Astrocyte (in vitro differentiated cells and primary cell): ENCODE data around the gene KCNAB1. TPM values are rescaled to one million over a fixed set of nuclear protein-coding genes. Genes with fewer than 3 reads are reported as not detected.

ENCODE experiments used
- DNase-seq: peaks from one replicate; pipeline ENCODE4 v3.0.0-alpha.2; 2010; ENCODE audit warnings: low read depth
- FAIRE-seq: peaks from 2 replicates; lab custom pipeline; 2011; peaks lifted over from hg19 to GRCh38; lab: Jason Lieb, UNC
- H2AFZ ChIP-seq: 2 replicates; pipeline ENCODE4 v1.6.0; 2012; ENCODE audit warnings: low read depth, low read length, inconsistent platforms
- H3K27ac ChIP-seq: 2 replicates; pipeline ENCODE4 v1.5.1; 2011; ENCODE audit warnings: low read depth, low read length, inconsistent platforms
- H3K27me3 ChIP-seq: 2 replicates; pipeline ENCODE4 v1.6.0; 2011; ENCODE audit warnings: low read length, inconsistent platforms; ENCODE audit not compliant: insufficient read depth
- H3K36me3 ChIP-seq: 2 replicates; pipeline ENCODE4 v1.5.1; 2011; ENCODE audit warnings: low read length, inconsistent platforms; ENCODE audit not compliant: insufficient read depth
- H3K4me1 ChIP-seq: 2 replicates; pipeline ENCODE4 v1.5.1; 2011; ENCODE audit warnings: low read length, inconsistent platforms; ENCODE audit not compliant: insufficient read depth
- H3K4me2 ChIP-seq: 2 replicates; pipeline ENCODE4 v1.6.0; 2012; ENCODE audit warnings: low read length, inconsistent platforms
- H3K4me3 ChIP-seq: 2 replicates; pipeline ENCODE4 v1.5.1; 2011; ENCODE audit warnings: low read depth, mild to moderate bottlenecking, low read length, inconsistent platforms; ENCODE audit not compliant: insufficient read depth
- H3K79me2 ChIP-seq: 2 replicates; pipeline ENCODE4 v1.6.0; 2012; ENCODE audit warnings: mild to moderate bottlenecking, low read length, inconsistent platforms; ENCODE audit not compliant: insufficient read depth
- H3K9ac ChIP-seq: 2 replicates; pipeline ENCODE4 v1.6.0; 2012; ENCODE audit warnings: mild to moderate bottlenecking, low read length, inconsistent platforms
- H3K9me3 ChIP-seq: 2 replicates; pipeline ENCODE4 v1.5.1; 2012; ENCODE audit warnings: low read depth, mild to moderate bottlenecking, low read length, inconsistent platforms; ENCODE audit not compliant: insufficient read depth
- H4K20me1 ChIP-seq: 2 replicates; pipeline ENCODE4 v1.6.0; 2012; ENCODE audit warnings: low read length, inconsistent platforms; ENCODE audit not compliant: insufficient read depth
- H3K27ac Mint-ChIP-seq: one replicate; pipeline ENCODE4 v1.8.0; 2021; ENCODE audit warnings: mild to moderate bottlenecking, mixed read lengths; ENCODE audit not compliant: unreplicated experiment
- H3K27me3 Mint-ChIP-seq: one replicate; pipeline ENCODE4 v1.8.0; 2021; ENCODE audit warnings: low read depth, mixed read lengths; ENCODE audit not compliant: unreplicated experiment
- H3K36me3 Mint-ChIP-seq: one replicate; pipeline ENCODE4 v1.8.0; 2021; ENCODE audit warnings: low read depth, mixed read lengths; ENCODE audit not compliant: unreplicated experiment
- H3K4me1 Mint-ChIP-seq: one replicate; pipeline ENCODE4 v1.8.0; 2021; ENCODE audit warnings: low read depth, mixed read lengths; ENCODE audit not compliant: unreplicated experiment
- H3K4me3 Mint-ChIP-seq: one replicate; pipeline ENCODE4 v1.8.0; 2021; ENCODE audit warnings: mild to moderate bottlenecking, moderate library complexity, mixed read lengths; ENCODE audit not compliant: unreplicated experiment
- H3K9me3 Mint-ChIP-seq: one replicate; pipeline ENCODE4 v1.8.0; 2021; ENCODE audit warnings: mild to moderate bottlenecking, mixed read lengths; ENCODE audit not compliant: unreplicated experiment
- EZH2 ChIP-seq: IDR thresholded peaks from 2 replicates; pipeline ENCODE4 v1.6.1; 2012; ENCODE audit warnings: mild to moderate bottlenecking, low read length, inconsistent platforms; ENCODE audit not compliant: insufficient read depth
- total RNA-seq: library from RNA; stranded (reverse); gene quantifications from 2 replicates; pipeline ENCODE4 v1.2.1, GENCODE V29; 2021
- TF ChIP-seq, protein P1 (sequence below): IDR thresholded peaks from 2 replicates; pipeline ENCODE4 v1.5.1; 2011; ENCODE audit warnings: low read depth, mild to moderate bottlenecking, inconsistent platforms, low read length, moderate library complexity; ENCODE audit not compliant: insufficient read depth

The KCNAB1 gene
- total RNA-seq, 1 donor from 2014 or later = 0.30 TPM

GRCh38 chr3:156377718-156378117, 257.3 kb downstream of the KCNAB1 start:
- no peak overlapping the region for H3K4me3 Mint-ChIP-seq
- DNase-seq (no peak), FAIRE-seq (no peak)
- Histone ChIP-seq H3K4me1 (no peaks in the 10 kb centered on the region), H3K9ac (no peak overlapping the region), H3K79me2 (no peaks in the 10 kb centered on the region), H3K36me3 (no peaks in the 10 kb centered on the region), H3K27me3 (peaks cover 5% of the 10 kb centered on the region), H4K20me1 (no peaks in the 10 kb centered on the region), H3K27ac (no peak overlapping the region), H3K4me3 (no peak overlapping the region), H2AFZ (no peak overlapping the region), H3K9me3 (no peaks in the 10 kb centered on the region), H3K4me2 (no peak overlapping the region)
- peaks cover 31% of the 10 kb centered on the region for H3K27me3 Mint-ChIP-seq
- H3K9me3 Mint-ChIP-seq = peaks cover 2% of the 10 kb centered on the region
- no peaks in the 10 kb centered on the region for H3K4me1 Mint-ChIP-seq
- H3K27ac Mint-ChIP-seq = no peak overlapping the region
- no peak for TF ChIP-seq EZH2
- TF ChIP-seq, protein P1, sequence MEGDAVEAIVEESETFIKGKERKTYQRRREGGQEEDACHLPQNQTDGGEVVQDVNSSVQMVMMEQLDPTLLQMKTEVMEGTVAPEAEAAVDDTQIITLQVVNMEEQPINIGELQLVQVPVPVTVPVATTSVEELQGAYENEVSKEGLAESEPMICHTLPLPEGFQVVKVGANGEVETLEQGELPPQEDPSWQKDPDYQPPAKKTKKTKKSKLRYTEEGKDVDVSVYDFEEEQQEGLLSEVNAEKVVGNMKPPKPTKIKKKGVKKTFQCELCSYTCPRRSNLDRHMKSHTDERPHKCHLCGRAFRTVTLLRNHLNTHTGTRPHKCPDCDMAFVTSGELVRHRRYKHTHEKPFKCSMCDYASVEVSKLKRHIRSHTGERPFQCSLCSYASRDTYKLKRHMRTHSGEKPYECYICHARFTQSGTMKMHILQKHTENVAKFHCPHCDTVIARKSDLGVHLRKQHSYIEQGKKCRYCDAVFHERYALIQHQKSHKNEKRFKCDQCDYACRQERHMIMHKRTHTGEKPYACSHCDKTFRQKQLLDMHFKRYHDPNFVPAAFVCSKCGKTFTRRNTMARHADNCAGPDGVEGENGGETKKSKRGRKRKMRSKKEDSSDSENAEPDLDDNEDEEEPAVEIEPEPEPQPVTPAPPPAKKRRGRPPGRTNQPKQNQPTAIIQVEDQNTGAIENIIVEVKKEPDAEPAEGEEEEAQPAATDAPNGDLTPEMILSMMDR = no peak
- H3K36me3 Mint-ChIP-seq = no peaks in the 10 kb centered on the region

DNA sequence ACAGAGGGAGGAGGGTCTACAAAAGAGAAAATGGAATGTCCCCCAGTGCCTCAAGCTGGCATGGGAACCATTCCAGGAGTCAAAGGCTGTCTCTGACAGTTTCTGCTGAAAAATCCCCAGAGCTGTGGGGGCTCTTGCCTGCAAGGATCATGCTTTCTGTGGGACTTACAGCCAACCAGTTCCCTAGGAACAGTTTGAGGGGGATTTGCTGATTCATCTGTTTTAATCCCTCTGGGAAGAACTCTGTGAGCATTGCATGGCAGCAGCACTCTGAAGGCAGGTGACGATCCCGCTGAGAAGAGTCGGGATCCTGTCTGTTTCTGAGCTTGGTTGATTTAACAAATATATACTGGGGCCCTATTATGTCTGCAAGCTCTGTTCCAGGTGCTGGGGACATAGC, 258.5 kb downstream of the KCNAB1 start:
- Histone ChIP-seq H3K4me1 (no peaks in the 10 kb centered on the region), H3K27me3 (peaks cover 5% of the 10 kb centered on the region), H3K4me2 (no peak overlapping the region), H3K36me3 (no peaks in the 10 kb centered on the region), H4K20me1 (no peaks in the 10 kb centered on the region), H2AFZ (no peak overlapping the region), H3K9ac (no peak overlapping the region), H3K27ac (no peak overlapping the region), H3K79me2 (no peaks in the 10 kb centered on the region), H3K9me3 (no peaks in the 10 kb centered on the region), H3K4me3 (no peak overlapping the region)
- no peaks in the 10 kb centered on the region for H3K36me3 Mint-ChIP-seq
- FAIRE-seq (no peak), DNase-seq (no peak)
- H3K27me3 Mint-ChIP-seq = peaks cover 31% of the 10 kb centered on the region
- H3K4me3 Mint-ChIP-seq = no peak overlapping the region
- H3K27ac Mint-ChIP-seq = no peak overlapping the region
- TF ChIP-seq, protein P1 = no peak
- TF ChIP-seq EZH2 = no peak
- H3K4me1 Mint-ChIP-seq = no peaks in the 10 kb centered on the region
- peaks cover 2% of the 10 kb centered on the region for H3K9me3 Mint-ChIP-seq

- Histone ChIP-seq H4K20me1 (no peaks in the 10 kb centered on the region), H3K4me3 (no peak overlapping the region), H2AFZ (no peak overlapping the region), H3K79me2 (no peaks in the 10 kb centered on the region), H3K4me1 (no peaks in the 10 kb centered on the region), H3K4me2 (no peak overlapping the region), H3K9ac (no peak overlapping the region), H3K27me3 (peaks cover 5% of the 10 kb centered on the region), H3K36me3 (no peaks in the 10 kb centered on the region), H3K27ac (no peak overlapping the region), H3K9me3 (no peaks in the 10 kb centered on the region)
- TF ChIP-seq, protein P1 = no peak
- no peak for TF ChIP-seq EZH2
- DNase-seq = no peak
- H3K4me3 Mint-ChIP-seq = no peak overlapping the region
- peaks cover 2% of the 10 kb centered on the region for H3K9me3 Mint-ChIP-seq
- H3K27ac Mint-ChIP-seq = no peak overlapping the region
- FAIRE-seq = no peak
- H3K36me3 Mint-ChIP-seq = no peaks in the 10 kb centered on the region
- no peaks in the 10 kb centered on the region for H3K4me1 Mint-ChIP-seq
- peaks cover 33% of the 10 kb centered on the region for H3K27me3 Mint-ChIP-seq
These were observed 258.9 kb downstream of the KCNAB1 start for GRCh38 chr3:156379327-156379726.
